ENCODE results near the gene ELP6. TPM values are rescaled to one million over a fixed set of nuclear protein-coding genes. Genes with fewer than 3 reads are reported as not detected.

Gene ELP6
- total RNA-seq, 4 donors from 2014 or later = 16.9 to 31.1 (median 26.6) TPM

GRCh38 chr3:47536221-47536891 lies 22.8 kb upstream of the ELP6 start:
- in situ Hi-C loops (cut with MboI; ENCODE audit: low sequenced_read_pairs in 4 of 4) (loop anchor here in 1 of 4 donors (25.0 kb wide), 1 partner anchor 451 kb away; no protein-coding TSS in a partner anchor), intact Hi-C loops (cut with DNase I; ENCODE audit: low total_unique reads) (no loop called here)
- TF ChIP-seq CTCF (IDR thresholded peaks at IDR 0.05 in 4 of 5, conservative IDR thresholded peaks at IDR 0.05 in 1 of 5) = no peak
- TF ChIP-seq POLR2A (IDR thresholded peaks at IDR 0.05) = no peak
- DNase-seq (no peak), ATAC-seq (no peak)
- Histone ChIP-seq H3K27me3 (no peaks in the 10 kb centered on the region), H3K9me3 (no peaks in the 10 kb centered on the region), H3K4me3 (no peak overlapping the region), H3K36me3 (no peaks in the 10 kb centered on the region), H3K4me1 (no peaks in the 10 kb centered on the region), H3K27ac (no peak overlapping the region)

GRCh38 chr3:47533996-47534454 lies 20.5 kb upstream of the ELP6 start:
- ATAC-seq = no peak
- in situ Hi-C loops (cut with MboI; ENCODE audit: low sequenced_read_pairs in 4 of 4) = loop anchor here in 1 of 4 donors (25.0 kb wide), 1 partner anchor 453 kb away; no protein-coding TSS in a partner anchor
- TF ChIP-seq CTCF (IDR thresholded peaks at IDR 0.05 in 4 of 5, conservative IDR thresholded peaks at IDR 0.05 in 1 of 5) (no peak), POLR2A (IDR thresholded peaks at IDR 0.05) (no peak)
- DNase-seq = no peak
- no peaks in the 10 kb centered on the region for H3K4me1 ChIP-seq
- intact Hi-C loops (cut with DNase I; ENCODE audit: low total_unique reads) = no loop called here
- no peaks in the 10 kb centered on the region for H3K36me3 ChIP-seq
- H3K9me3 ChIP-seq = no peaks in the 10 kb centered on the region
- H3K27ac ChIP-seq = no peak overlapping the region
- no peaks in the 10 kb centered on the region for H3K27me3 ChIP-seq
- no peak overlapping the region for H3K4me3 ChIP-seq

- in situ Hi-C loops (cut with MboI; ENCODE audit: low sequenced_read_pairs in 4 of 4) (loop anchor here in 1 of 4 donors (25.0 kb wide), 1 partner anchor 454 kb away; no protein-coding TSS in a partner anchor), intact Hi-C loops (cut with DNase I; ENCODE audit: low total_unique reads) (no loop called here)
- no peaks in the 10 kb centered on the region for H3K4me1 ChIP-seq
- H3K27ac ChIP-seq = no peak overlapping the region
- no peak for DNase-seq
- TF ChIP-seq CTCF (IDR thresholded peaks at IDR 0.05 in 4 of 5, conservative IDR thresholded peaks at IDR 0.05 in 1 of 5) (no peak), POLR2A (IDR thresholded peaks at IDR 0.05) (no peak)
- no peaks in the 10 kb centered on the region for H3K9me3 ChIP-seq
- H3K4me3 ChIP-seq = no peak overlapping the region
- no peaks in the 10 kb centered on the region for H3K36me3 ChIP-seq
- ATAC-seq = no peak
- no peaks in the 10 kb centered on the region for H3K27me3 ChIP-seq
Measured at GRCh38 chr3:47533481-47533880, 20.0 kb upstream of the ELP6 start.

- H3K36me3 ChIP-seq = no peaks in the 10 kb centered on the region
- in situ Hi-C loops (cut with MboI; ENCODE audit: low sequenced_read_pairs in 4 of 4) (loop anchor here in 1 of 4 donors (25.0 kb wide), 1 partner anchor 459 kb away; no protein-coding TSS in a partner anchor), intact Hi-C loops (cut with DNase I; ENCODE audit: low total_unique reads) (loop anchor here (10.0 kb wide), 1 partner anchor 627 kb away; no protein-coding TSS in a partner anchor)
- no peaks in the 10 kb centered on the region for H3K4me1 ChIP-seq
- H3K9me3 ChIP-seq = no peaks in the 10 kb centered on the region
- TF ChIP-seq POLR2A (IDR thresholded peaks at IDR 0.05) (no peak), CTCF (IDR thresholded peaks at IDR 0.05 in 4 of 5, conservative IDR thresholded peaks at IDR 0.05 in 1 of 5) (no peak)
- DNase-seq (no peak), ATAC-seq (no peak)
- H3K4me3 ChIP-seq = no peak overlapping the region
- no peaks in the 10 kb centered on the region for H3K27me3 ChIP-seq
- no peak overlapping the region for H3K27ac ChIP-seq
Measured at GRCh38 chr3:47527952-47528725, 14.6 kb upstream of the ELP6 start.
